NB4 (cell line): ENCODE results near the gene DAAM1.

ENCODE experiments used
- DNase-seq: peaks from one replicate; pipeline ENCODE4 v3.0.0; 2010; ENCODE audit warnings: low read depth
- H3K4me3 ChIP-seq: one replicate; pipeline ENCODE4 v1.5.1; 2011; ENCODE audit warnings: mild to moderate bottlenecking, low read depth, low read length, moderate library complexity
- CTCF ChIP-seq: IDR thresholded peaks from one replicate; pipeline ENCODE4 v1.5.1; 2012; ENCODE audit warnings: low read depth, low read length
- MAX ChIP-seq: IDR thresholded peaks from 2 replicates; pipeline ENCODE4 v1.6.1; 2011; ENCODE audit warnings: low read depth, low read length
- MYC ChIP-seq: IDR thresholded peaks from 2 replicates; pipeline ENCODE4 v1.6.1; 2011; ENCODE audit warnings: low read depth, low read length
- POLR2A ChIP-seq: IDR thresholded peaks from 2 replicates; pipeline ENCODE4 v1.6.1; 2011; ENCODE audit warnings: mild to moderate bottlenecking; ENCODE audit not compliant: insufficient read length; ENCODE audit errors: extremely low read depth

The DAAM1 gene

GRCh38 chr14:59358102-59358501, 169.6 kb downstream of the DAAM1 start:
- DNase-seq, result peak; percentile 75
- no peak for TF ChIP-seq MAX
- TF ChIP-seq CTCF, result no peak
- TF ChIP-seq POLR2A, result no peak
- H3K4me3 ChIP-seq, result no peak overlapping the region

GRCh38 chr14:59358784-59359183, 170.3 kb downstream of the DAAM1 start:
- H3K4me3 ChIP-seq, result no peak overlapping the region
- TF ChIP-seq CTCF, result no peak
- TF ChIP-seq POLR2A, result no peak
- no peak for TF ChIP-seq MAX
- no peak for TF ChIP-seq MYC
- DNase-seq, result no peak

GRCh38 chr14:59359431-59360124, 171.1 kb downstream of the DAAM1 start:
- H3K4me3 ChIP-seq, result no peak overlapping the region
- TF ChIP-seq POLR2A, result no peak
- TF ChIP-seq CTCF, result no peak
- TF ChIP-seq MAX, result no peak
- peak; percentile 51 for DNase-seq

GRCh38 chr14:59360233-59360632, 171.8 kb downstream of the DAAM1 start:
- no peak overlapping the region for H3K4me3 ChIP-seq
- no peak for DNase-seq
- TF ChIP-seq MAX, result no peak
- TF ChIP-seq CTCF, result no peak
- TF ChIP-seq MYC, result no peak

- H3K4me3 ChIP-seq, result peak overlapping the region; percentile 37
- TF ChIP-seq MAX, result no peak; the same call in 1 of the 2 replicates
- no peak for TF ChIP-seq POLR2A
- no peak for TF ChIP-seq MYC
- peak; percentile 95 for DNase-seq
These were observed 172.7 kb downstream of the DAAM1 start for GRCh38 chr14:59360923-59361794.

- H3K4me3 ChIP-seq, result no peak overlapping the region
- no peak for DNase-seq
- TF ChIP-seq MYC (no peak), POLR2A (no peak), MAX (no peak), CTCF (no peak)
These were observed 174.0 kb downstream of the DAAM1 start for GRCh38 chr14:59362513-59362912.
